ENCODE measurements around the gene CAPN9. TPM values are rescaled to one million over a fixed set of nuclear protein-coding genes. Genes with fewer than 3 reads are reported as not detected.
A peak's percentile ranks its signal among the peaks of the same experiment; 100 is the strongest.

CAPN9 gene
- total RNA-seq, 1 experiment from 2014 or later, result 0.10 TPM

DNA sequence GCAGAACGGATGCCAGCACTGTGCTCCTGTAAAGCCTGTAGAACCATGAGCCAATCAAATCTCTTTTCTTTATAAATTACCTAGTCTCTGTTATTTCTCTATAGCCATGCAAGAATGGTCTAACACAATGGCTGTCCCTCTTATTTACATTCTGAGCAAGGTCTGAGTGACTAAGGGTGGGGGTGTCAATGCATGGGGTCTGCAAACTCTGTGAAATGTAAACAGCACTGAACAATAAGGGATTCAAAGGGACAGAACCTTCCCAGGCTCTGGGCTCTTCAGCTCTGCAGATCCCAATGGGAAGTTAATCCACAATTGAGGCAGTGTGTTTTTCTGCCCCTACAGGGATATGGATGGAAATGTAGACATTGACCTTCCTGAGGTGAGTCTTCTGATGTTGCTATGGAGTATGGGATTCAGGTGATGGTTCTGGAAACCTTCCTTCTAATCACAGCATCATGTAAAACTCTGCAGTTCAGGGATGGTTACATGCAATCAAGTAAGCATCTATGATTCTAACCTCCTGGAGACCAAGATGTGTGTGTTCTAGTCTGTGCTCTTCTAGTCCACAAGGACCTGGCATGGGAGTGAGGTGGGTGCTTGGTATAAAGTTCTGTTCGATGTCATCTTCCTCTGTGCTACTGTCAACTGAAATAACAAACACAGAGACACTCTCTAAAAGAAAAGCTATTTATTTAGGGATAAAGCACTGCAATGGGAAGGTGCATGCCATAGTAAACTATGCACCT lies 38.6 kb downstream of the CAPN9 start:
- Histone ChIP-seq H3K36me3 (replicated peaks; ENCODE audit: control insufficient read depth, insufficient read depth, low read length) (no peaks in the 10 kb centered on the region), H3K27me3 (ENCODE audit: control insufficient read depth, insufficient read depth, low read length) (peaks cover 69% of the 10 kb centered on the region), H3K4me3 (ENCODE audit: insufficient read depth, low read depth, low read length) (no peak overlapping the region)
- DNase-seq, result no peak

- Histone ChIP-seq H3K27me3 (ENCODE audit: control insufficient read depth, insufficient read depth, low read length) (peaks cover 65% of the 10 kb centered on the region), H3K36me3 (replicated peaks; ENCODE audit: control insufficient read depth, insufficient read depth, low read length) (no peaks in the 10 kb centered on the region), H3K4me3 (ENCODE audit: insufficient read depth, low read depth, low read length) (no peak overlapping the region)
- no peak for DNase-seq
These were observed 39.2 kb downstream of the CAPN9 start for GRCh38 chr1:230786385-230786753.

GRCh38 chr1:230787471-230787870 lies 40.3 kb downstream of the CAPN9 start:
- Histone ChIP-seq H3K27me3 (ENCODE audit: control insufficient read depth, insufficient read depth, low read length) (peaks cover 55% of the 10 kb centered on the region), H3K36me3 (replicated peaks; ENCODE audit: control insufficient read depth, insufficient read depth, low read length) (no peaks in the 10 kb centered on the region), H3K4me3 (ENCODE audit: insufficient read depth, low read depth, low read length) (no peak overlapping the region)
- no peak for DNase-seq

- Histone ChIP-seq H3K36me3 (replicated peaks; ENCODE audit: control insufficient read depth, insufficient read depth, low read length) (no peaks in the 10 kb centered on the region), H3K4me3 (ENCODE audit: insufficient read depth, low read depth, low read length) (no peak overlapping the region), H3K27me3 (ENCODE audit: control insufficient read depth, insufficient read depth, low read length) (peaks cover 43% of the 10 kb centered on the region)
- no peak for DNase-seq
These were observed 41.5 kb downstream of the CAPN9 start for GRCh38 chr1:230788561-230789275.

GRCh38 chr1:230790026-230790425 lies 42.8 kb downstream of the CAPN9 start:
- DNase-seq, result no peak
- peaks cover 34% of the 10 kb centered on the region for H3K27me3 ChIP-seq (ENCODE audit: control insufficient read depth, insufficient read depth, low read length)
- H3K4me3 ChIP-seq (ENCODE audit: insufficient read depth, low read depth, low read length), result no peak overlapping the region
- H3K36me3 ChIP-seq (replicated peaks; ENCODE audit: control insufficient read depth, insufficient read depth, low read length), result no peaks in the 10 kb centered on the region

- DNase-seq, result no peak
- Histone ChIP-seq H3K36me3 (replicated peaks; ENCODE audit: control insufficient read depth, insufficient read depth, low read length) (no peaks in the 10 kb centered on the region), H3K27me3 (ENCODE audit: control insufficient read depth, insufficient read depth, low read length) (peaks cover 19% of the 10 kb centered on the region), H3K4me3 (ENCODE audit: insufficient read depth, low read depth, low read length) (no peak overlapping the region)
These were observed 44.9 kb downstream of the CAPN9 start for GRCh38 chr1:230791986-230792564.

DNA sequence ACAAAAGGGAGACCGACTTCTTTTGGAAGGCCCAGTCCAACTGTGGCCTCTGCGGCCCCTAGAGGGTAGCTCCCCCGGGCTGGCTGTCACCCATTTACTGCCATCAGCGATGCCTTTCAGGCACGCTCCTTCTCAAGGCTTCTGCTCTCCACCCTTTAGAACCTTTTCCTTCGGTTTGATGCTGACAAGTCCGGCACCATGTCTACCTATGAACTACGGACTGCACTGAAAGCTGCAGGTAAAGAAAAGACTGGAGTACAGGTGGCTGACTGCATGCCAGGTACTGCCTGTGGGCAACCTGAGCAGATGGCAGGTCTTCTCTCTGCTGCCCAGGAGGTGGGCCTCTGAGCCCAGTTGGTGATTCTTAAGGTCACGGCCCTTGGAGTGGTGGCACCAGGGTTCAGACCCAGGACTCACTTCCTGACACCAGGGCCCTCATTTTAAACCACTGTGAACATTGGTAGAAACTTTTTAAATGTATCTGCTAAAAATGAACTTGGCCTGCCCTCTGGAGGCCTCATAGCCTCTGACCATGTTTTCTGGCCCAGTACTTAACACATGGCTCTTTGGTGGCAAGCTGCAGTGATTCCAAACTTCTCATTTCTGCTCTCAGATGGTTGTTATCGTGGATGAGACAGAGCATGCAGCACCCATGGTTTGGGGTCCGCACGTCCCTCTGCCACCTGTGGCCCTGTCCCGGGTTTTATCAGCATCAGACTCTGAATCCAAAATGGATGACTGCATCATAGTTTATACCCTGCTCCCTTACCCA lies 45.7 kb downstream of the CAPN9 start:
- peaks cover 14% of the 10 kb centered on the region for H3K27me3 ChIP-seq (ENCODE audit: control insufficient read depth, insufficient read depth, low read length)

GRCh38 chr1:230793463-230793745 lies 46.2 kb downstream of the CAPN9 start:
- DNase-seq, result no peak

More for the DNA sequence above, 45.7 kb downstream of the CAPN9 start:
- Histone ChIP-seq H3K36me3 (replicated peaks; ENCODE audit: control insufficient read depth, insufficient read depth, low read length) (no peaks in the 10 kb centered on the region), H3K4me3 (ENCODE audit: insufficient read depth, low read depth, low read length) (no peak overlapping the region)
- DNase-seq, result no peak

GRCh38 chr1:230794431-230794830 lies 47.2 kb downstream of the CAPN9 start:
- Histone ChIP-seq H3K4me3 (ENCODE audit: insufficient read depth, low read depth, low read length) (no peak overlapping the region), H3K36me3 (replicated peaks; ENCODE audit: control insufficient read depth, insufficient read depth, low read length) (no peaks in the 10 kb centered on the region), H3K27me3 (ENCODE audit: control insufficient read depth, insufficient read depth, low read length) (peaks cover 8% of the 10 kb centered on the region)
- DNase-seq, result no peak

More at GRCh38 chr1:230793463-230793745, 46.2 kb downstream of the CAPN9 start:
- no peaks in the 10 kb centered on the region for H3K36me3 ChIP-seq (replicated peaks; ENCODE audit: control insufficient read depth, insufficient read depth, low read length)
- H3K4me3 ChIP-seq (ENCODE audit: insufficient read depth, low read depth, low read length), result no peak overlapping the region
- peaks cover 10% of the 10 kb centered on the region for H3K27me3 ChIP-seq (ENCODE audit: control insufficient read depth, insufficient read depth, low read length)

DNA sequence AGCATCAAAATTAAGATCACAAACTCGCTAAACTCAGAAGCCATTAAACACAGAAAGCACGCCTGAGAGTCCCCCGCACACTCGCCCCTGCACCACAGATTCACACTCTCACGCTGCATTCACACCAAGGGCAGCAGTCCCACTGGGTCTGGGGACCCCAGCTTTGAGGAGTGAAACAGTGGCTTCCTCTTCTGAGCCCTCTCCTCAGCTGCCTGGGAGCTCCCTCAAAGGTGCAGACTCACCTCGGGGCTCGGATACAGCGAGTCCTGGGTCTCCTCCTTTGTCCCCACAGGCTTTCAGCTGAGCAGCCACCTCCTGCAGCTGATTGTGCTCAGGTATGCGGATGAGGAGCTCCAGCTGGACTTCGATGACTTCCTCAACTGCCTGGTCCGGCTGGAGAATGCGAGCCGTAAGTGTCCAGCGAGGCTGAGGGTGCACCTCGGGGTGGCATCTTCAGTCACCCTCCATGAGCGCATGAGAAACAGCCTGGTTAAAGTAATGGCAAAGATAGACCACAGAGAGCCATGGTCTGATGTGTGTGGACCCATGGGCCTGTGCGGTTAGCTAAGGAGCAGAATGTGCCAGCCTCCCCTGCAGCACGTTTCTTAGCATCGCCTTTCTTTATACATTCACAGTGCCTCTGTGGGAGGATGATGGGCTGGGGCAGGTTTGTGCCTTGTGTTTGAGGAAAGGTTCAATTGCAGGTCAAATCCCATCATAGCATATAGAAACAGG lies 47.9 kb downstream of the CAPN9 start:
- DNase-seq, result no peak
- no peak overlapping the region for H3K4me3 ChIP-seq (ENCODE audit: insufficient read depth, low read depth, low read length)
- H3K36me3 ChIP-seq (replicated peaks; ENCODE audit: control insufficient read depth, insufficient read depth, low read length), result no peaks in the 10 kb centered on the region
- H3K27me3 ChIP-seq (ENCODE audit: control insufficient read depth, insufficient read depth, low read length), result peaks cover 4% of the 10 kb centered on the region; the same call in 1 of the 2 replicates

DNA sequence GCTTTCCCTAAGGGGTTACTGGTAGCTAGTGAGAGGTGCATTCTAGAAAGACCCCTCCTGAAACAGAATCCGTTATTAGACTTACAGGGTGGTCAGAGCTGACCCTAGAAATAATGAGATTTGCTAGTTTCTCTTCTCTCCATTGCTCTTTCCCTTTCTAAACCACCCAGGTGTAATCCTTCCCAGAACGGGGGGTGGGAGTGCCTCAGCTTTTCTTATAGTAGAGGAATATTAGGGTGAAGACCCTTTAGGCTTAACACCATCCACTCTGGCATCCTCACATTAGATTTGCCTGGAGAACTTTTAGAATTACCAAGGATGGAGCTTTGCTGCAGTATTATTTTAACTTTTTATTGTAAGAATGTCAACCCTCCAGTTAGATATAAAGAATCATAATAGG lies 49.4 kb downstream of the CAPN9 start:
- Histone ChIP-seq H3K36me3 (replicated peaks; ENCODE audit: control insufficient read depth, insufficient read depth, low read length) (no peaks in the 10 kb centered on the region), H3K27me3 (ENCODE audit: control insufficient read depth, insufficient read depth, low read length) (peaks cover 4% of the 10 kb centered on the region; the same call in 1 of the 2 replicates), H3K4me3 (ENCODE audit: insufficient read depth, low read depth, low read length) (no peak overlapping the region)
- no peak for DNase-seq

- peaks cover 4% of the 10 kb centered on the region; the same call in 1 of the 2 replicates for H3K27me3 ChIP-seq (ENCODE audit: control insufficient read depth, insufficient read depth, low read length)
- H3K4me3 ChIP-seq (ENCODE audit: insufficient read depth, low read depth, low read length), result no peak overlapping the region
- no peak for DNase-seq
- H3K36me3 ChIP-seq (replicated peaks; ENCODE audit: control insufficient read depth, insufficient read depth, low read length), result no peaks in the 10 kb centered on the region
These were observed 50.3 kb downstream of the CAPN9 start for GRCh38 chr1:230797376-230797920.

- DNase-seq, result peak; percentile 71
- Histone ChIP-seq H3K4me3 (ENCODE audit: insufficient read depth, low read depth, low read length) (no peak overlapping the region), H3K27me3 (ENCODE audit: control insufficient read depth, insufficient read depth, low read length) (peaks cover 4% of the 10 kb centered on the region; the same call in 1 of the 2 replicates), H3K36me3 (replicated peaks; ENCODE audit: control insufficient read depth, insufficient read depth, low read length) (no peaks in the 10 kb centered on the region)
These were observed 50.8 kb downstream of the CAPN9 start for GRCh38 chr1:230797942-230798365.

GRCh38 chr1:230798491-230798890 lies 51.3 kb downstream of the CAPN9 start:
- Histone ChIP-seq H3K36me3 (replicated peaks; ENCODE audit: control insufficient read depth, insufficient read depth, low read length) (no peaks in the 10 kb centered on the region), H3K27me3 (ENCODE audit: control insufficient read depth, insufficient read depth, low read length) (peaks cover 4% of the 10 kb centered on the region; the same call in 1 of the 2 replicates), H3K4me3 (ENCODE audit: insufficient read depth, low read depth, low read length) (no peak overlapping the region)
- DNase-seq, result no peak

All from H7 (cell line).